Measurements from ENCODE around the gene LCN2.

Gene LCN2

GRCh38 chr9:128144239-128145181, 4.7 kb upstream of the LCN2 start:
- no peak overlapping the region for H3K4me3 ChIP-seq (ENCODE audit: low read length)
- no peak for TF ChIP-seq ZNF274 (IDR thresholded peaks at IDR 0.05; ENCODE audit: low read depth, low read length)

- no peak for TF ChIP-seq ZNF274 (IDR thresholded peaks at IDR 0.05; ENCODE audit: low read depth, low read length)
These were observed 3.7 kb upstream of the LCN2 start for GRCh38 chr9:128145536-128145935.

DNA sequence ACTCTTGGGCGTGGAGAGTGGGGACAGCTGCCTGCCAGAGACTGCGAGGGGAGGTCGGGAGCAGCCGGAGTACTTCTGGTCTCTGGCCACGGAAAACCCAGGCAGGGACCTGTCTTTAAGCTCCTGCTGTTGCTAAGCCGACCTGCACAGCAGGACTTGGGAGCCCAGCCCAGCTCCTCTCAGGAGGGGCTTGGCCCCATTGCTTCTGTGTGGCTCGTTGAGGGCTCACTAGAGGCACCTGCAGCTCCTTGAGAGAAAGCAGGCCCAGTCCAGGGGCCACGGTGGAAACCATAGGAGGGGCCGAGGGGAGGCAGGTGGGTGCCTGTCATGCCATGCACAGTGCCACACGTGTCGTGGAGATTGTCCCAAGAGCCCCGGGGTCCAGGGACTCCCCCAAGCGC, 3.3 kb upstream of the LCN2 start:
- TF ChIP-seq ZNF274 (IDR thresholded peaks at IDR 0.05; ENCODE audit: low read depth, low read length), result no peak
- H3K4me3 ChIP-seq (ENCODE audit: low read length), result no peak overlapping the region

More at GRCh38 chr9:128145536-128145935, 3.7 kb upstream of the LCN2 start:
- H3K4me3 ChIP-seq (ENCODE audit: low read length), result no peak overlapping the region

GRCh38 chr9:128146591-128147120, 2.6 kb upstream of the LCN2 start:
- H3K4me3 ChIP-seq (ENCODE audit: low read length), result no peak overlapping the region
- TF ChIP-seq ZNF274 (IDR thresholded peaks at IDR 0.05; ENCODE audit: low read depth, low read length), result no peak

GRCh38 chr9:128148509-128149000, 698 bp upstream of the LCN2 start:
- no peak overlapping the region for H3K4me3 ChIP-seq (ENCODE audit: low read length)

DNA sequence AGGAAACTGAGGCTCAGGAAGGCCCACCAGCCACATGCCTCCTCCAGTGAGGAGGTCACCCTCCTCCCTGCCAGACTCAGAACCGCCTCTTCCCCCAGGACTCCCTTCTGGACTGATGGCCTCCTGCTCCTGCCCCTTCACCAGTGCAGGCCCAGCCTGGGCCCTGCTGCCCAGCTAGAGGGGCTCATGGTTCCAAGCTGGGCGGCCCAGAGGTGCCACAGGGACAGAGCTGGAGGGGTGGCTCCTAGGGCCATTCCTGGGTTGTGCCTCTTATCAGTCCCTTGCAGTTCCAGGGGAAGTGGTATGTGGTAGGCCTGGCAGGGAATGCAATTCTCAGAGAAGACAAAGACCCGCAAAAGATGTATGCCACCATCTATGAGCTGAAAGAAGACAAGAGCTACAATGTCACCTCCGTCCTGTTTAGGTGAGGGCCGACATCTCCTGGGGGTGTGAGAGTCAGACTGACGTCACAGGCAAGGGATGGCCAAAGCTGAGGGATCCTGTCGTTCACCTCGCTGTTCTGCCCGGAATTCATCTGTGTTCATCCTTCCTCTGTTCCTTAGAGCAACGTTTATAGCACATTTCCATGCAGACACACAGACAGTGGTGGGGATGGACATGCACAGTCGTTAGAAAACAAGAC, 819 bp downstream of the LCN2 start:
- no peak overlapping the region for H3K4me3 ChIP-seq (ENCODE audit: low read length)
- no peak for TF ChIP-seq ZNF274 (IDR thresholded peaks at IDR 0.05; ENCODE audit: low read depth, low read length)

More at GRCh38 chr9:128148509-128149000, 698 bp upstream of the LCN2 start:
- no peak for TF ChIP-seq ZNF274 (IDR thresholded peaks at IDR 0.05; ENCODE audit: low read depth, low read length)

GRCh38 chr9:128150594-128151308, 1.5 kb downstream of the LCN2 start:
- no peak for TF ChIP-seq ZNF274 (IDR thresholded peaks at IDR 0.05; ENCODE audit: low read depth, low read length)
- H3K4me3 ChIP-seq (ENCODE audit: low read length), result no peak overlapping the region

- TF ChIP-seq ZNF274 (IDR thresholded peaks at IDR 0.05; ENCODE audit: low read depth, low read length), result no peak
- no peak overlapping the region for H3K4me3 ChIP-seq (ENCODE audit: low read length)
These were observed 2.3 kb downstream of the LCN2 start for GRCh38 chr9:128151309-128152132.

- no peak for TF ChIP-seq ZNF274 (IDR thresholded peaks at IDR 0.05; ENCODE audit: low read depth, low read length)
- no peak overlapping the region for H3K4me3 ChIP-seq (ENCODE audit: low read length)
These were observed 3.1 kb downstream of the LCN2 start for GRCh38 chr9:128152133-128153059.

- no peak overlapping the region for H3K4me3 ChIP-seq (ENCODE audit: low read length)
- TF ChIP-seq ZNF274 (IDR thresholded peaks at IDR 0.05; ENCODE audit: low read depth, low read length), result no peak
These were observed 4.0 kb downstream of the LCN2 start for GRCh38 chr9:128153060-128153946.

DNA sequence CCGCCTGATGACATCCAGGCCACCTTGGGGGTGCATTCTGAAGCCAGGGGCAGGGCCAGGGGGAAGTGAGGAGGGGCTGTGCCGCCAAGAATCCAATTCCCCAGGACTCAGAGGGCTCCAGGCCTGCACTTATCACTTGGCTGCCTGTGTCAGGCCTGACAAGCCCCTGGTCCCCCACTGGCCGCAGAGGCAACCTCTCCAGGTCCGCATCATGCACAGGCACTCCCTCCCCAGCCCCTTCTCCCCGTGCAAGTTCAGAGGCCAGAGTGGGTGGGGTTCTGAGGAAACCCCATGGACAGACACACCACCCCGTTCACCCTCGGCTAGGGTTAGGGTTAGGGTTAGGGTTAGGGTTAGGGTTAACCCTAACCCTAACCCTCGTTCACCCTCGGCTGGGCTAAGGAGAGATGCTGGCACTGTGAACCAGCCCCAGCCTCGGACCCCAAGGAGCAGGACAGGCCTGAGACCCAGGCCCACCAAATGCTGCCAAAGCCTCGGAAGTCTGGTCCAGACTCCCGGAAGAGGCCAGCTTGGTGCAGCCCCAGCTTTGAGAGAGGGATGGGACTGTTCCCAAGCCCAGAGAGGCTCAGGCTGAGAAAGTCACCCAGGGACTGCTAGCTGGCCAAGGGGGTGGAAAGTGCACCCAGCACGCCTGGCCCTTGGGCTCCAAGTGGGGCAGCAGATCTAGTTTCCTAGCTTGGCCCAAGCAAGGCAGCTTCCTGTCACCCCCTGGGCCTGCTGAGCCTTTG, 4.9 kb downstream of the LCN2 start:
- no peak for TF ChIP-seq ZNF274 (IDR thresholded peaks at IDR 0.05; ENCODE audit: low read depth, low read length)
- H3K4me3 ChIP-seq (ENCODE audit: low read length), result no peak overlapping the region
